ENCODE measurements around the gene RIC8B.
A peak's percentile ranks its signal among the peaks of the same experiment; 100 is the strongest.

Gene RIC8B

GRCh38 chr12:106776897-106777296, 2.4 kb downstream of the RIC8B start:
- Histone ChIP-seq H3K18ac (ENCODE audit: low read depth in 1 of 2, low read length in 2 of 2) (no peak overlapping the region), H2BK120ac (ENCODE audit: low read depth, low read length) (no peak overlapping the region), H3K14ac (ENCODE audit: low read length in 2 of 2) (no peak overlapping the region), H3K9me3 (ENCODE audit: control insufficient read depth, low read length) (no peaks in the 10 kb centered on the region), H3K36me3 (ENCODE audit: control insufficient read depth in 1 of 2, insufficient read depth in 2 of 2, low read depth in 1 of 2, low read length in 2 of 2) (no peaks in the 10 kb centered on the region), H3K23ac (ENCODE audit: low read length in 2 of 2) (no peak overlapping the region), H2AK5ac (ENCODE audit: low read length, severe bottlenecking) (no peak overlapping the region), H3K27me3 (ENCODE audit: control insufficient read depth in 1 of 2, insufficient read depth in 1 of 2, low read length in 2 of 2) (no peaks in the 10 kb centered on the region), H4K91ac (ENCODE audit: low read length) (no peak overlapping the region), H3K27ac (ENCODE audit: low read length, poor library complexity, severe bottlenecking) (no peak overlapping the region), H3K4me3 (ENCODE audit: insufficient read depth in 1 of 2, low read depth in 1 of 2, low read length in 2 of 2) (no peak overlapping the region), H4K8ac (ENCODE audit: low read length) (no peak overlapping the region), H3K4ac (ENCODE audit: low read depth in 1 of 2, low read length in 2 of 2) (no peak overlapping the region), H2BK5ac (ENCODE audit: low read depth, low read length, poor library complexity, severe bottlenecking) (no peak overlapping the region), H3K9ac (ENCODE audit: low read length) (no peak overlapping the region), H2AFZ (ENCODE audit: low read depth, low read length) (no peak overlapping the region), H3K4me1 (ENCODE audit: control insufficient read depth, insufficient read depth, low read depth, low read length) (peaks cover 3% of the 10 kb centered on the region), H3K79me1 (replicated peaks; ENCODE audit: low read length, poor library complexity, severe bottlenecking) (peaks cover 15% of the 10 kb centered on the region), H2BK15ac (ENCODE audit: low read depth, poor library complexity, severe bottlenecking) (no peak overlapping the region), H3K4me2 (ENCODE audit: low read length, poor library complexity, severe bottlenecking) (no peak overlapping the region), H2BK12ac (ENCODE audit: low read length in 2 of 2) (no peak overlapping the region)
- WGBS, result 95% methylated on average over 4 of the region's 5 CpGs
- DNase-seq, result no peak

DNA sequence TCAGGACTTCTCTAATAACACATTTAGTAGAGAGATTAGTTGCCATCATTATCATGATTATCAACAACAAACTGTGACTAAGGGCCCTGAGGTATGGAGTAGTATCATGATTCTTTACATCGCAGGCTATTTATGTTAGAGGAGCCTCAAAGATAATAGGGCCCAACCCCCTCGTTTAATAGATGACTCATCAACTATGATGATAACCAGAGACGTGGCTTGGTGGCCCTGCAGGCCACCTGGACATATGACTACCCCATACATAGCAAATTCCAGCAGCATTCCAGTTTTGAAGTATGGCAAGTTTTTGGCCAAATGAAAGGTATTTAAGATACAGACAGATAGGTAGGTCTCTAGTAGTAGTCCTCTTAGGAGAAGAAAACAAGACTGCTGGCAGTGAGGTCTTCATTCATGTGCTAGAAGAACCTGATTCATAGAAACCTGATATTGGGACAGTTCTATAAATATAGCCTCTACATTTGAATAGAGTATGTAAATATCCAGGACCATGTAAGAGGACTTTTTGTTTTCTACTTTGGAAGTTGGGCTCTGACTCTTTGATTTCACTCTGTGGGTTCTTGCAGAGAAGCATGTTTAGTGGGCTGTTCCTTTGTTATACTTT, 5.6 kb downstream of the RIC8B start:
- H2BK12ac ChIP-seq (ENCODE audit: low read length in 2 of 2), result no peak overlapping the region
- H2AK5ac ChIP-seq (ENCODE audit: low read length, severe bottlenecking), result no peak overlapping the region
- no peaks in the 10 kb centered on the region for H3K9me3 ChIP-seq (ENCODE audit: control insufficient read depth, low read length)
- peaks cover 4 to 7% of the 10 kb centered on the region in 2 experiments for H3K36me3 ChIP-seq (ENCODE audit: control insufficient read depth in 1 of 2, insufficient read depth in 2 of 2, low read depth in 1 of 2, low read length in 2 of 2)
- H2BK15ac ChIP-seq (ENCODE audit: low read depth, poor library complexity, severe bottlenecking), result no peak overlapping the region
- no peak overlapping the region for H3K4me3 ChIP-seq (ENCODE audit: insufficient read depth in 1 of 2, low read depth in 1 of 2, low read length in 2 of 2)
- H4K8ac ChIP-seq (ENCODE audit: low read length), result no peak overlapping the region
- H3K23ac ChIP-seq (ENCODE audit: low read length in 2 of 2), result no peak overlapping the region
- H3K4ac ChIP-seq (ENCODE audit: low read depth in 1 of 2, low read length in 2 of 2), result no peak overlapping the region
- no peak overlapping the region for H3K27ac ChIP-seq (ENCODE audit: low read length, poor library complexity, severe bottlenecking)
- H3K4me1 ChIP-seq (ENCODE audit: control insufficient read depth, insufficient read depth, low read depth, low read length), result peaks cover 3% of the 10 kb centered on the region
- H3K14ac ChIP-seq (ENCODE audit: low read length in 2 of 2), result no peak overlapping the region
- no peak overlapping the region for H4K91ac ChIP-seq (ENCODE audit: low read length)
- H2BK120ac ChIP-seq (ENCODE audit: low read depth, low read length), result no peak overlapping the region
- no peak overlapping the region for H3K9ac ChIP-seq (ENCODE audit: low read length)
- H3K18ac ChIP-seq (ENCODE audit: low read depth in 1 of 2, low read length in 2 of 2), result no peak overlapping the region
- H3K79me1 ChIP-seq (replicated peaks; ENCODE audit: low read length, poor library complexity, severe bottlenecking), result peaks cover 19% of the 10 kb centered on the region
- peak; percentile 71 for DNase-seq
- no peaks in the 10 kb centered on the region for H3K27me3 ChIP-seq (ENCODE audit: control insufficient read depth in 1 of 2, insufficient read depth in 1 of 2, low read length in 2 of 2)
- H3K4me2 ChIP-seq (ENCODE audit: low read length, poor library complexity, severe bottlenecking), result no peak overlapping the region
- H2BK5ac ChIP-seq (ENCODE audit: low read depth, low read length, poor library complexity, severe bottlenecking), result no peak overlapping the region
- no peak overlapping the region for H2AFZ ChIP-seq (ENCODE audit: low read depth, low read length)
- WGBS, result 0% methylated on average over 2 of the region's 3 CpGs

GRCh38 chr12:106782619-106783018, 8.1 kb downstream of the RIC8B start:
- H3K4ac ChIP-seq (ENCODE audit: low read depth in 1 of 2, low read length in 2 of 2), result no peak overlapping the region
- H4K8ac ChIP-seq (ENCODE audit: low read length), result no peak overlapping the region
- no peaks in the 10 kb centered on the region for H3K27me3 ChIP-seq (ENCODE audit: control insufficient read depth in 1 of 2, insufficient read depth in 1 of 2, low read length in 2 of 2)
- H3K9me3 ChIP-seq (ENCODE audit: control insufficient read depth, low read length), result no peaks in the 10 kb centered on the region
- no peak overlapping the region for H3K9ac ChIP-seq (ENCODE audit: low read length)
- H2BK5ac ChIP-seq (ENCODE audit: low read depth, low read length, poor library complexity, severe bottlenecking), result no peak overlapping the region
- H3K27ac ChIP-seq (ENCODE audit: low read length, poor library complexity, severe bottlenecking), result no peak overlapping the region
- H3K4me3 ChIP-seq (ENCODE audit: insufficient read depth in 1 of 2, low read depth in 1 of 2, low read length in 2 of 2), result no peak overlapping the region
- no peak overlapping the region for H2AFZ ChIP-seq (ENCODE audit: low read depth, low read length)
- H3K18ac ChIP-seq (ENCODE audit: low read depth in 1 of 2, low read length in 2 of 2), result no peak overlapping the region
- H3K36me3 ChIP-seq (ENCODE audit: control insufficient read depth in 1 of 2, insufficient read depth in 2 of 2, low read depth in 1 of 2, low read length in 2 of 2), result peaks cover 8 to 22% of the 10 kb centered on the region in 2 experiments
- H2AK5ac ChIP-seq (ENCODE audit: low read length, severe bottlenecking), result no peak overlapping the region
- H3K4me2 ChIP-seq (ENCODE audit: low read length, poor library complexity, severe bottlenecking), result no peak overlapping the region
- H2BK12ac ChIP-seq (ENCODE audit: low read length in 2 of 2), result no peak overlapping the region
- H3K4me1 ChIP-seq (ENCODE audit: control insufficient read depth, insufficient read depth, low read depth, low read length), result peaks cover 1% of the 10 kb centered on the region
- H3K23ac ChIP-seq (ENCODE audit: low read length in 2 of 2), result no peak overlapping the region
- 73% methylated on average over 1 of the region's 1 CpG for WGBS
- peaks cover 14% of the 10 kb centered on the region for H3K79me1 ChIP-seq (replicated peaks; ENCODE audit: low read length, poor library complexity, severe bottlenecking)
- no peak overlapping the region for H2BK120ac ChIP-seq (ENCODE audit: low read depth, low read length)
- no peak overlapping the region for H3K14ac ChIP-seq (ENCODE audit: low read length in 2 of 2)
- H2BK15ac ChIP-seq (ENCODE audit: low read depth, poor library complexity, severe bottlenecking), result no peak overlapping the region
- H4K91ac ChIP-seq (ENCODE audit: low read length), result no peak overlapping the region
- DNase-seq, result no peak

DNA sequence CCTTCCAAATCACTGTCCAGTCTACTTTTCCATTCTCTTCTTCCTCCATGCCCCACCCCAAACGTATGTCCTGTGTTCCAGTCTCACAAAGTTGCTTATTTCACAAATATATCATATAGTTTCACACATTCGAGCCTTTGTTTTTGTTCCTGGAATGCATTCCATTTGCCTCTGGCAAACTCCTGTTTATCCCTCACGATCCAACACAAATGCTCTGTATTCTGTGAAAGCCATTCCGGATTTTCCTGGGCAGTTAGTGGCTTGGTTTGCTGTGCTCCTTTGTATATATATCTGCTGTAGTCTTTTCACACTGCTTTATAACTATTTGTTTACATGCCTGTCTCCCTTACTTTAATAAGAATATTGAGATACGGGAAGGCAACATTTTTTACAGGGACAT, 9.0 kb downstream of the RIC8B start:
- Histone ChIP-seq H3K4ac (ENCODE audit: low read depth in 1 of 2, low read length in 2 of 2) (no peak overlapping the region), H2AK5ac (ENCODE audit: low read length, severe bottlenecking) (no peak overlapping the region), H3K36me3 (ENCODE audit: control insufficient read depth in 1 of 2, insufficient read depth in 2 of 2, low read depth in 1 of 2, low read length in 2 of 2) (peaks cover 14 to 23% of the 10 kb centered on the region in 2 experiments), H3K9ac (ENCODE audit: low read length) (no peak overlapping the region), H3K23ac (ENCODE audit: low read length in 2 of 2) (no peak overlapping the region), H3K79me1 (replicated peaks; ENCODE audit: low read length, poor library complexity, severe bottlenecking) (peaks cover 17% of the 10 kb centered on the region), H3K18ac (ENCODE audit: low read depth in 1 of 2, low read length in 2 of 2) (no peak overlapping the region), H2AFZ (ENCODE audit: low read depth, low read length) (no peak overlapping the region), H2BK5ac (ENCODE audit: low read depth, low read length, poor library complexity, severe bottlenecking) (no peak overlapping the region), H2BK120ac (ENCODE audit: low read depth, low read length) (no peak overlapping the region), H3K14ac (ENCODE audit: low read length in 2 of 2) (no peak overlapping the region), H4K91ac (ENCODE audit: low read length) (no peak overlapping the region), H3K4me2 (ENCODE audit: low read length, poor library complexity, severe bottlenecking) (no peak overlapping the region), H3K4me1 (ENCODE audit: control insufficient read depth, insufficient read depth, low read depth, low read length) (peaks cover 1% of the 10 kb centered on the region), H2BK15ac (ENCODE audit: low read depth, poor library complexity, severe bottlenecking) (no peak overlapping the region), H3K27ac (ENCODE audit: low read length, poor library complexity, severe bottlenecking) (no peak overlapping the region), H3K27me3 (ENCODE audit: control insufficient read depth in 1 of 2, insufficient read depth in 1 of 2, low read length in 2 of 2) (no peaks in the 10 kb centered on the region), H4K8ac (ENCODE audit: low read length) (no peak overlapping the region), H2BK12ac (ENCODE audit: low read length in 2 of 2) (no peak overlapping the region), H3K4me3 (ENCODE audit: insufficient read depth in 1 of 2, low read depth in 1 of 2, low read length in 2 of 2) (no peak overlapping the region), H3K9me3 (ENCODE audit: control insufficient read depth, low read length) (no peaks in the 10 kb centered on the region)
- no peak for DNase-seq
- 87% methylated on average over 3 of the region's 5 CpGs for WGBS

All from mesenchymal stem cell (in vitro differentiated cells and primary cell).